GM18508 (cell line): Measurements from ENCODE around the gene VEGFC.

Experiments used
- ATAC-seq: cut with Tn5 transposase; IDR thresholded peaks from one replicate; pipeline ENCODE4 v1.9.1; 2021; ENCODE audit warnings: moderate number of reproducible peaks; ENCODE audit not compliant: insufficient read depth, unreplicated experiment

The VEGFC gene

GRCh38 chr4:176792326-176793059 lies at the start of gene VEGFC:
TSS of gene VEGFC (minus strand) at chr4:176792922. CDS start at chr4:176792311, 611 bp downstream.
- ATAC-seq: no peak

- no peak for ATAC-seq
Measured at GRCh38 chr4:176841711-176842112, 49.0 kb upstream of the VEGFC start.

GRCh38 chr4:176840166-176840565 lies 47.4 kb upstream of the VEGFC start:
- ATAC-seq: no peak

GRCh38 chr4:176839656-176840055 lies 46.9 kb upstream of the VEGFC start:
- no peak for ATAC-seq

- ATAC-seq: no peak
Measured at GRCh38 chr4:176838601-176839433, 46.1 kb upstream of the VEGFC start.

- ATAC-seq: no peak
Measured at GRCh38 chr4:176837169-176837895, 44.6 kb upstream of the VEGFC start.

GRCh38 chr4:176834531-176834930 lies 41.8 kb upstream of the VEGFC start:
- no peak for ATAC-seq

GRCh38 chr4:176833400-176834175 lies 40.9 kb upstream of the VEGFC start:
- ATAC-seq: no peak

GRCh38 chr4:176830971-176831370 lies 38.2 kb upstream of the VEGFC start:
- ATAC-seq: no peak

- ATAC-seq: no peak
Measured at GRCh38 chr4:176825586-176825985, 32.9 kb upstream of the VEGFC start.

- no peak for ATAC-seq
Measured at GRCh38 chr4:176824645-176825366, 32.1 kb upstream of the VEGFC start.

- ATAC-seq: no peak
Measured at GRCh38 chr4:176818531-176818930, 25.8 kb upstream of the VEGFC start.

- no peak for ATAC-seq
Measured at GRCh38 chr4:176817204-176817603, 24.5 kb upstream of the VEGFC start.

GRCh38 chr4:176814770-176815169 lies 22.0 kb upstream of the VEGFC start:
- no peak for ATAC-seq

GRCh38 chr4:176810481-176811249 lies 17.9 kb upstream of the VEGFC start:
- no peak for ATAC-seq

GRCh38 chr4:176806778-176807375 lies 14.2 kb upstream of the VEGFC start:
- no peak for ATAC-seq

GRCh38 chr4:176805155-176805554 lies 12.4 kb upstream of the VEGFC start:
- no peak for ATAC-seq

- no peak for ATAC-seq
Measured at GRCh38 chr4:176800891-176801534, 8.3 kb upstream of the VEGFC start.
